ENCODE measurements around the gene TMEM101.

GRCh38 chr17:43970366-43970765 is 44.4 kb downstream of the TMEM101 start:
- TF ChIP-seq CTCF (IDR thresholded peaks at IDR 0.05 in 2 of 3, conservative IDR thresholded peaks at IDR 0.05 in 1 of 3; ENCODE audit: control insufficient read depth in 2 of 3, extremely low read depth in 1 of 3, insufficient read depth in 1 of 3, low read depth in 3 of 3, low read length in 3 of 3) (no peak), POLR2A (IDR thresholded peaks at IDR 0.05; ENCODE audit: low read depth, low read length) (no peak), MTA3 (IDR thresholded peaks at IDR 0.05; ENCODE audit: borderline replicate concordance, low read length) (no peak), NFYB (IDR thresholded peaks at IDR 0.05; ENCODE audit: insufficient read depth, low read depth, low read length) (no peak), DPF2 (IDR thresholded peaks at IDR 0.05) (no peak), BCL3 (IDR thresholded peaks at IDR 0.05; ENCODE audit: borderline replicate concordance, insufficient read depth, low read depth, low read length, poor library complexity, severe bottlenecking) (no peak), RAD21 (IDR thresholded peaks at IDR 0.05; ENCODE audit: insufficient read depth, low read depth, low read length) (no peak), TAF1 (IDR thresholded peaks at IDR 0.05; ENCODE audit: borderline replicate concordance, low read depth, low read length) (no peak), POLR2AphosphoS2 (IDR thresholded peaks at IDR 0.05; ENCODE audit: low read depth, low read length) (no peak), ZNF274 (IDR thresholded peaks at IDR 0.05; ENCODE audit: insufficient read depth, insufficient read length) (no peak)
